OCI-LY1 (cell line): ENCODE measurements around the gene PCNX2.

Source experiments
- H2AFZ ChIP-seq: fragments of 200-600 bp; sonication (generic), shearing (Covaris generic); 2 replicates; pipeline ENCODE4 v1.6.0; 2014; ENCODE audit warnings: antibody characterized with exemption, mild to moderate bottlenecking, low read length
- H3F3A ChIP-seq: fragments of 200-600 bp; sonication (generic), shearing (Covaris generic); 2 replicates; pipeline ENCODE4 v1.6.0; 2014; ENCODE audit warnings: mild to moderate bottlenecking, antibody characterized with exemption, low read length, moderate library complexity; ENCODE audit not compliant: insufficient read depth
- H3K27ac ChIP-seq: fragments of 200-600 bp; sonication (generic); 2 replicates; pipeline ENCODE4 v1.5.1; 2014; ENCODE audit warnings: low read length, mixed run types, mild to moderate bottlenecking, low read depth; ENCODE audit not compliant: poor library complexity, severe bottlenecking
- H3K27me3 ChIP-seq: fragments of 200-600 bp; sonication (generic); 2 replicates; pipeline ENCODE4 v1.6.0; 2014; ENCODE audit warnings: antibody characterized with exemption, mild to moderate bottlenecking, low read length, moderate library complexity; ENCODE audit not compliant: insufficient read depth
- H3K36me3 ChIP-seq: fragments of 200-600 bp; sonication (generic); 2 replicates; pipeline ENCODE4 v1.6.1; 2014; ENCODE audit warnings: mild to moderate bottlenecking, antibody characterized with exemption, low read length, moderate library complexity, mixed read lengths; ENCODE audit not compliant: insufficient read depth
- H3K4me1 ChIP-seq: fragments of 200-600 bp; sonication (generic); 2 replicates; pipeline ENCODE4 v1.5.1; 2014; ENCODE audit warnings: mild to moderate bottlenecking, low read length, moderate library complexity; ENCODE audit not compliant: insufficient read depth, severe bottlenecking
- H3K4me2 ChIP-seq: fragments of 200-600 bp; sonication (generic), shearing (Covaris generic); 2 replicates; pipeline ENCODE4 v1.6.1; 2014; ENCODE audit warnings: low read length
- H3K4me3 ChIP-seq: fragments of 200-600 bp; sonication (generic); 2 replicates; pipeline ENCODE4 v1.5.1; 2014; ENCODE audit warnings: low read length, low read depth, mild to moderate bottlenecking, mixed read lengths; ENCODE audit not compliant: poor library complexity, severe bottlenecking
- H3K79me2 ChIP-seq: fragments of 200-600 bp; shearing (Covaris generic); 2 replicates; pipeline ENCODE4 v1.6.1; 2016; ENCODE audit warnings: mixed run types, low read length, mixed read lengths; ENCODE audit not compliant: insufficient read depth
- H3K9ac ChIP-seq: fragments of 200-600 bp; sonication (generic), shearing (Covaris generic); 2 replicates; pipeline ENCODE4 v1.6.1; 2014; ENCODE audit warnings: mild to moderate bottlenecking, low read length, mixed read lengths
- H3K9me2 ChIP-seq: fragments of 200-600 bp; sonication (generic), shearing (Covaris generic); 2 replicates; pipeline ENCODE4 v1.6.1; 2014; ENCODE audit warnings: low read depth, mild to moderate bottlenecking, low read length, mixed read lengths
- H3K9me3 ChIP-seq: fragments of 200-600 bp; shearing (Covaris generic); 2 replicates; pipeline ENCODE4 v1.6.1; 2014; ENCODE audit warnings: low read length, mixed read lengths
- H4K20me1 ChIP-seq: fragments of 200-600 bp; sonication (generic), shearing (Covaris generic); 2 replicates; pipeline ENCODE4 v1.6.0; 2016; ENCODE audit warnings: mild to moderate bottlenecking, low read length; ENCODE audit not compliant: insufficient read depth
- EZH2 ChIP-seq: fragments of 200-600 bp; sonication (generic), shearing (Covaris generic); IDR thresholded peaks from 2 replicates; pipeline ENCODE4 v1.8.0; 2017; ENCODE audit warnings: borderline replicate concordance, mixed run types, mild to moderate bottlenecking, antibody characterized with exemption, low read length, moderate library complexity, mixed read lengths
- TF ChIP-seq, protein P1 (sequence below): fragments of 200-600 bp; sonication (generic), shearing (Covaris generic); IDR thresholded peaks from 2 replicates; pipeline ENCODE4 v1.5.1; 2017; ENCODE audit warnings: mild to moderate bottlenecking, antibody characterized with exemption, low read length, moderate library complexity, mixed read lengths

The PCNX2 gene

DNA sequence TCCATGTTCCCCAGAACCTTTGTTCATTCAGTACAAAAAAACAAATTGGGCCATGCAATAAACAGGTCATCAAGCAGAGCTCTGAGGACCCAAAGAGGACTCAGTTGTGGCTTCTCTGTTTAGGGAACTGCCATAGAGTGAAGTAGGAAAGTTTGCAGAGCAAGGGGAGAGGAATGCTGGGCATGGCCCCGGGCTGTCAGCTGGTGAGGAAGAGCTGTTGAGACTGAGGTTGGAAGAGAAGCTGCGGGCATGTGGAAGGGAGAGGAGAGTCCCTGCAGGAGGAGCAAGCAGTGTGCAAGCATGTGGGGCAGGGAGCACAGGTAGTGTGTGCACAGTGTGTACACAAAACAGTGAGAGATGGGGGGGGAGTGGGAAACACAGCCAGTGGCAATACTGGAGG lies 273.3 kb downstream of the PCNX2 start:
- TF ChIP-seq, protein P1, sequence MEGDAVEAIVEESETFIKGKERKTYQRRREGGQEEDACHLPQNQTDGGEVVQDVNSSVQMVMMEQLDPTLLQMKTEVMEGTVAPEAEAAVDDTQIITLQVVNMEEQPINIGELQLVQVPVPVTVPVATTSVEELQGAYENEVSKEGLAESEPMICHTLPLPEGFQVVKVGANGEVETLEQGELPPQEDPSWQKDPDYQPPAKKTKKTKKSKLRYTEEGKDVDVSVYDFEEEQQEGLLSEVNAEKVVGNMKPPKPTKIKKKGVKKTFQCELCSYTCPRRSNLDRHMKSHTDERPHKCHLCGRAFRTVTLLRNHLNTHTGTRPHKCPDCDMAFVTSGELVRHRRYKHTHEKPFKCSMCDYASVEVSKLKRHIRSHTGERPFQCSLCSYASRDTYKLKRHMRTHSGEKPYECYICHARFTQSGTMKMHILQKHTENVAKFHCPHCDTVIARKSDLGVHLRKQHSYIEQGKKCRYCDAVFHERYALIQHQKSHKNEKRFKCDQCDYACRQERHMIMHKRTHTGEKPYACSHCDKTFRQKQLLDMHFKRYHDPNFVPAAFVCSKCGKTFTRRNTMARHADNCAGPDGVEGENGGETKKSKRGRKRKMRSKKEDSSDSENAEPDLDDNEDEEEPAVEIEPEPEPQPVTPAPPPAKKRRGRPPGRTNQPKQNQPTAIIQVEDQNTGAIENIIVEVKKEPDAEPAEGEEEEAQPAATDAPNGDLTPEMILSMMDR, result no peak
- no peaks in the 10 kb centered on the region for H3K9me3 ChIP-seq
- H4K20me1 ChIP-seq, result no peaks in the 10 kb centered on the region
- H2AFZ ChIP-seq, result no peak overlapping the region
- no peak overlapping the region for H3K27ac ChIP-seq
- no peaks in the 10 kb centered on the region for H3K27me3 ChIP-seq
- H3K79me2 ChIP-seq, result no peaks in the 10 kb centered on the region
- no peak overlapping the region for H3K9ac ChIP-seq
- no peaks in the 10 kb centered on the region for H3K4me1 ChIP-seq
- H3K9me2 ChIP-seq, result no peaks in the 10 kb centered on the region
- H3K36me3 ChIP-seq, result no peaks in the 10 kb centered on the region
- H3F3A ChIP-seq, result no peaks in the 10 kb centered on the region
- no peak overlapping the region for H3K4me2 ChIP-seq
- no peak overlapping the region for H3K4me3 ChIP-seq

DNA sequence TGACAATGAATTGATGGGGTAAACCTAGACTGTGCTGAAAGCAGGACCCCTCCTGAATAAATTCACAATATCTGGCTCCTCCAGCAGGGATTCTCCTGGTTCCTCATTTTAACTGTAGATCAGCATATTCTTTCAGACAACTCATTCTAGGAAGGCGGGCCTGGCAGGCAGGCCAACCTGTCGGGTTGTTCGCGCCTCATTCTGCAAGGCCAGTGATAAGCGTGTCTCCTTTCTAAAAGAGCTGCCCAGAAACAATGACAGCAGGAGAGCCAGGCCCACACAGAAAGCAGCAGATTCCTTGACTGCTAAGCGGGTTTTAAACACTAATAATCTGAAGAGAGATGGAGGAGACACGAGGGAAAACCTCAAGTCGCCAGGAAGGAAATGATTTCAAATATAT lies 275.1 kb downstream of the PCNX2 start:
- Histone ChIP-seq H3K4me2 (no peak overlapping the region), H4K20me1 (no peaks in the 10 kb centered on the region)

DNA sequence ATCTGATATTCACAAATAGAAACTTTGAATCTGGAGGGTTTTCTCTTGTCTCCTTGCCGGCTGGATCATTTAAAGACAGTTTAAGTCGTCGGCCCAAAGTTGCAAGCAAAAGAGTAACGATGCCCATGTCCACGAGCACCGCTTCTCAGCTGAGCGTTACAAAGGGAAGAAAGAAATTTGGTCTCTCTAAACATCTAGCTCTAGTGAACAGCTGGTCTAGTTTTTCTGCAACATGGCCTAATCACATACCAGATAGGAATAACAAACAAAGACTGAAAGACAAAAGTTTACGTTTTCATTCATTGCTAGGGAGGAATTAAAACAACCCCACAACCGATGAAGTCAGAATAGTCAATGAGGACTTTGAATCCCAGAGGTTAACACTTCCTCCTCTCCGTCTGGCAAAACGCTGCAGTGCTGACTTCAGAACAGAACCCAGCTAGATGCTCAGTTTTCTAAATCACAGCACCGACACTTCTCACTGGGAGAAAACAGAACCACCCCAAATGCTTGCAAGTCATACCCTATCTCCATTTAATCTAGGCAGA lies 275.7 kb downstream of the PCNX2 start:
- Histone ChIP-seq H2AFZ (no peak overlapping the region), H3K4me1 (no peaks in the 10 kb centered on the region), H3K79me2 (no peaks in the 10 kb centered on the region), H3K4me3 (no peak overlapping the region), H3K27me3 (no peaks in the 10 kb centered on the region), H3K9me2 (no peaks in the 10 kb centered on the region), H3K9ac (no peak overlapping the region), H3K4me2 (no peak overlapping the region), H3K36me3 (no peaks in the 10 kb centered on the region), H3K9me3 (no peaks in the 10 kb centered on the region), H4K20me1 (no peaks in the 10 kb centered on the region), H3K27ac (no peak overlapping the region), H3F3A (no peaks in the 10 kb centered on the region)
- TF ChIP-seq EZH2, result no peak

More for the DNA sequence above, 275.1 kb downstream of the PCNX2 start:
- Histone ChIP-seq H2AFZ (no peak overlapping the region), H3K9me2 (no peaks in the 10 kb centered on the region), H3K27ac (no peak overlapping the region), H3K27me3 (no peaks in the 10 kb centered on the region), H3K9me3 (no peaks in the 10 kb centered on the region), H3K9ac (no peak overlapping the region), H3F3A (no peaks in the 10 kb centered on the region), H3K36me3 (no peaks in the 10 kb centered on the region), H3K4me3 (no peak overlapping the region), H3K4me1 (no peaks in the 10 kb centered on the region), H3K79me2 (no peaks in the 10 kb centered on the region)
- TF ChIP-seq, protein P1, result no peak
- no peak for TF ChIP-seq EZH2

DNA sequence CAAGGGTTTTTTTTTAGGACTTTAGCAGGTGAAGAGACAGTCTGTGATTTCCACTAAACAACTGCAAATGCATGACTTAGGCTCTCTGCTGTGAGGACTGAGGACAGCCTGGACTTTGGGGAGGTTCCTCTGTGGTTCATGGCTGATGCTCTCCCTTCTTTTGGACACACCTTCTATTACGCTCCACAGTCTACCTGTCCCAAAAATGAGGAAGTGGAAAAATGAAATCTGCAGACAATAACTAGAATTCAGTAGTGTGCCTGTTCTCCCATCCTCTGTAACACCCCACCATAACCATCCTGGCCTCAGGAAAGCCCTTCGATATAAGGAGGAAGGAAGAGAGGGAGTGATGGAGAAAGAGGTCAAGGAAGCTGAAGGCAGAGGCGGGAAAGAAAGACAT lies 276.4 kb downstream of the PCNX2 start:
- no peaks in the 10 kb centered on the region for H3K9me3 ChIP-seq
- no peak overlapping the region for H3K27ac ChIP-seq
- no peaks in the 10 kb centered on the region for H3K27me3 ChIP-seq
- no peak overlapping the region for H3K9ac ChIP-seq
- H3K36me3 ChIP-seq, result no peaks in the 10 kb centered on the region
- no peak overlapping the region for H3K4me3 ChIP-seq
- no peaks in the 10 kb centered on the region for H3K4me1 ChIP-seq
- no peak for TF ChIP-seq EZH2
- TF ChIP-seq, protein P1, result no peak
- no peak overlapping the region for H2AFZ ChIP-seq
- H4K20me1 ChIP-seq, result no peaks in the 10 kb centered on the region
- no peak overlapping the region for H3K4me2 ChIP-seq
- no peaks in the 10 kb centered on the region for H3K79me2 ChIP-seq
- no peaks in the 10 kb centered on the region for H3F3A ChIP-seq
- H3K9me2 ChIP-seq, result no peaks in the 10 kb centered on the region
